HCT116 (cell line): ENCODE measurements around the gene GOLT1B. TPM values are rescaled to one million over a fixed set of nuclear protein-coding genes. Genes with fewer than 3 reads are reported as not detected.

Source experiments
- ATAC-seq: fragments of 200-7000 bp; cut with Tn5 transposase; 2 replicates; pipeline ENCODE4 v1.9.1; 2020; ENCODE audit warnings: mild to moderate bottlenecking, moderate library complexity
- BruUV-seq: library from RNA; stranded (reverse); fragments of 400-500 nt; replicated peaks from 2 replicates; lab custom pipeline; 2021; lab: Mats Ljungman, UMichigan
- CTCF ChIA-PET: fragments of 300-600 bp; sonication (Branson Sonifier 250); formaldehyde crosslinking; loops from one replicate; lab custom pipeline; 2021; ENCODE audit warnings: antibody characterized with exemption; lab: Charles Lee
- POLR2A ChIA-PET: fragments of 300-600, 350-600 bp; sonication (Branson Sonifier 250); formaldehyde crosslinking; loops from one replicate; lab custom pipeline; 2021; ENCODE audit warnings: antibody characterized with exemption; lab: Charles Lee
- RAD21 ChIA-PET, 2 experiments: fragments of 300-600 bp; sonication (Branson Sonifier 250); formaldehyde crosslinking; loops; one replicate each; lab custom pipeline; 2023; ENCODE audit warnings: low total read pairs in 2 of 2; ENCODE audit not compliant: uncharacterized antibody in 2 of 2, unreplicated experiment in 2 of 2, low non-redundant PET in 1 of 2; lab: Charles Lee
- DNase-seq: peaks from one replicate; pipeline ENCODE4 v3.0.0-alpha.2; 2010; ENCODE audit warnings: low read depth, low spot score
- H2AFZ ChIP-seq: fragments of 200-600 bp; shearing (Covaris generic), sonication (generic); 2 replicates; pipeline ENCODE4 v1.6.1; 2017; ENCODE audit warnings: low read depth, mixed run types, mixed read lengths, antibody characterized with exemption, low read length; ENCODE audit not compliant: poor library complexity, severe bottlenecking
- H3K27ac ChIP-seq: 2 replicates; pipeline ENCODE4 v1.5.1; 2012; ENCODE audit warnings: low read depth, low read length
- H3K27me3 ChIP-seq: fragments of 200-600 bp; sonication (generic); 2 replicates; pipeline ENCODE4 v1.6.1; 2016; ENCODE audit warnings: mixed run types, low read length, mixed read lengths; ENCODE audit not compliant: insufficient read depth
- H3K36me3 ChIP-seq, 2 experiments: fragments of 200-500 bp in 1 of 2; fragments of 200-600 bp in 1 of 2; sonication (Bioruptor generic) in 1 of 2; sonication (generic) in 1 of 2; 2 replicates each; pipeline versions ENCODE4 v1.5.1 to v1.6.1; 2014 to 2016; ENCODE audit warnings: low read length in 2 of 2, inconsistent platforms in 1 of 2, mixed read lengths in 1 of 2, mixed run types in 1 of 2; ENCODE audit not compliant: insufficient read depth in 2 of 2, control insufficient read depth in 1 of 2
- H3K4me1 ChIP-seq, 2 experiments: fragments of 200-600 bp in 1 of 2; sonication (generic) in 1 of 2; 2 replicates each; pipeline versions ENCODE4 v1.5.1 to v1.6.1; 2012 to 2017; ENCODE audit warnings: low read length in 2 of 2, inconsistent platforms in 1 of 2, mild to moderate bottlenecking in 1 of 2, mixed read lengths in 1 of 2, mixed run types in 1 of 2, moderate library complexity in 1 of 2; ENCODE audit not compliant: insufficient read depth in 2 of 2, control insufficient read depth in 1 of 2
- H3K4me2 ChIP-seq: fragments of 200-600 bp; sonication (generic); 2 replicates; pipeline ENCODE4 v1.6.1; 2017; ENCODE audit warnings: mixed run types, low read length, mixed read lengths
- H3K4me3 ChIP-seq, 2 experiments: fragments of 200-600 bp in 1 of 2; sonication (generic) in 1 of 2; replicated peaks in 1 of 2; 2 replicates each; pipeline ENCODE4 v1.5.1; 2011 to 2016; ENCODE audit warnings: low read length in 2 of 2, control low read depth in 1 of 2, low read depth in 1 of 2, mild to moderate bottlenecking in 1 of 2, mixed read lengths in 1 of 2, mixed run types in 1 of 2
- H3K79me2 ChIP-seq: fragments of 200-600 bp; sonication (generic); 2 replicates; pipeline ENCODE4 v1.6.1; 2017; ENCODE audit warnings: mild to moderate bottlenecking, mixed run types, low read length, moderate library complexity, mixed read lengths; ENCODE audit not compliant: insufficient read depth
- H3K9ac ChIP-seq: fragments of 200-600 bp; sonication (generic); 2 replicates; pipeline ENCODE4 v1.6.1; 2016; ENCODE audit warnings: low read length, mixed read lengths
- H3K9me2 ChIP-seq: fragments of 200-600 bp; sonication (generic), shearing (Covaris generic); 2 replicates; pipeline ENCODE4 v1.6.1; 2017; ENCODE audit warnings: mixed run types, mild to moderate bottlenecking, moderate library complexity; ENCODE audit not compliant: insufficient read depth
- H3K9me3 ChIP-seq, 2 experiments: fragments of 200-500 bp in 1 of 2; fragments of 200-600 bp in 1 of 2; sonication (Bioruptor generic) in 1 of 2; sonication (generic) in 1 of 2; 2 replicates each; pipeline ENCODE4 v1.6.1; 2014 to 2017; ENCODE audit warnings: low read length in 2 of 2, mixed read lengths in 2 of 2, inconsistent platforms in 1 of 2, low read depth in 1 of 2, mild to moderate bottlenecking in 1 of 2, mixed run types in 1 of 2, moderate library complexity in 1 of 2; ENCODE audit not compliant: control insufficient read depth in 1 of 2, insufficient read depth in 1 of 2
- H4K20me1 ChIP-seq: fragments of 200-600 bp; sonication (generic), shearing (Covaris generic); 2 replicates; pipeline ENCODE4 v1.6.1; 2017; ENCODE audit warnings: mixed run types, mild to moderate bottlenecking, moderate library complexity; ENCODE audit not compliant: insufficient read depth
- CBX3 ChIP-seq: IDR thresholded peaks from 2 replicates; pipeline ENCODE4 v1.6.1; 2012; ENCODE audit warnings: low read depth
- ELF1 ChIP-seq: IDR thresholded peaks from 2 replicates; pipeline ENCODE4 v1.6.1; 2012; ENCODE audit warnings: low read depth, borderline replicate concordance
- POLR2A ChIP-seq: IDR thresholded peaks from 2 replicates; pipeline ENCODE4 v1.7.0; 2011; ENCODE audit warnings: borderline replicate concordance; ENCODE audit not compliant: insufficient read depth, insufficient read length; ENCODE audit errors: extremely low read depth
- RAD21 ChIP-seq: IDR thresholded peaks from 2 replicates; pipeline ENCODE4 v1.6.1; 2012; ENCODE audit warnings: low read depth, mild to moderate bottlenecking
- REST ChIP-seq: IDR thresholded peaks from 2 replicates; pipeline ENCODE4 v1.6.1; 2012; ENCODE audit warnings: low read depth
- SP1 ChIP-seq: IDR thresholded peaks from 2 replicates; pipeline ENCODE4 v1.6.1; 2012; ENCODE audit warnings: low read depth
- ZNF274 ChIP-seq: fragments of 200-500 bp; sonication (Bioruptor generic); IDR thresholded peaks from 2 replicates; pipeline ENCODE4 v1.6.1; 2014; ENCODE audit warnings: mild to moderate bottlenecking, low read depth, low read length, inconsistent platforms
- intact Hi-C: fragments of 100-400 bp; cut with micrococcal nuclease; formaldehyde crosslinking; loops from 2 replicates; pipeline ENCODE4 v1.10.0; 2022
- total RNA-seq: library from RNA; stranded (reverse); gene quantifications from one replicate; pipeline ENCODE4 v1.2.1, GENCODE V29; 2021; ENCODE audit not compliant: unreplicated experiment

Gene GOLT1B
- total RNA-seq, 1 experiment from 2014 or later, result 43.5 TPM

- TF ChIP-seq ZNF274 (no peak), REST (no peak), CBX3 (no peak), ELF1 (no peak)
Observed at GRCh38 chr12:21453312-21453852, 48.2 kb upstream of the GOLT1B start (continued).

DNA sequence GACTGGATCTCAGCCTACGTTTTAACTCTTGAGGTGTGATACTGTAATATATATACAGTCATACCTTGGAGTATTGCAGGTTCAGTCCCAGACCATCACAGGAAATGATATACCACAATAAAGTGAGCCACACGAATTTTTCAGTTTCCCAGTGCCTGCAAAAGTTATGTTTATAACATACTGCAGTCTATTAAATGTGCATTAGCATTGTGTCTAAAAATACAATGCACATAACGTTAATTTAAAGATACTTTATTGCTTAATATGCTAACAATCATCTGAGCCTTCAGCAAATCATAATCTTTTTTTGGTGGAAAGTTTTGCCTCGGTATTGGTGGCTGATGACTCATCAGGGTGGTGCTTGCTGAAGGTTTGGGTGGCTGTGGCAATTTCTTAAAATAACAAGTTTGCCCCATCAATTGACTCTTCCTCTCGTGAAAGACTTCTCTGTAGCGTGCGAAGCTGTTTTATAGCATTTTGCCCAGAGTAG, 45.3 kb upstream of the GOLT1B start:
- Histone ChIP-seq H4K20me1 (no peaks in the 10 kb centered on the region), H3K79me2 (no peaks in the 10 kb centered on the region), H3K27me3 (no peaks in the 10 kb centered on the region), H3K4me3 (no peak overlapping the region), H3K27ac (no peak overlapping the region), H3K4me2 (no peak overlapping the region), H3K9ac (no peak overlapping the region), H3K4me1 (0 out of 4 replicates have a peak, but pooled peaks cover 0 to 3% of the 10 kb centered on the region in 2 experiments), H3K9me3 (no peaks in the 10 kb centered on the region), H3K9me2 (no peaks in the 10 kb centered on the region), H2AFZ (no peak overlapping the region), H3K36me3 (peaks cover 0 to 6% of the 10 kb centered on the region in 2 experiments; a peak in 1 of 4 replicates)
- RAD21 ChIA-PET, result no interaction called here
- CTCF ChIA-PET, result no interaction called here
- POLR2A ChIA-PET, result no interaction called here
- DNase-seq (no peak), ATAC-seq (no peak)
- TF ChIP-seq SP1, result no peak
- TF ChIP-seq POLR2A, result no peak
- TF ChIP-seq RAD21, result no peak
- intact Hi-C loops, result no loop called here
- no TSS peak for BruUV-seq
